ENCODE results near the gene ANKRD28.

- no peak for TF ChIP-seq BHLHE40 (IDR thresholded peaks at IDR 0.05; ENCODE audit: borderline replicate concordance)
- TF ChIP-seq FOXM1 (IDR thresholded peaks at IDR 0.05; ENCODE audit: borderline replicate concordance), result no peak
- TF ChIP-seq SUZ12 (IDR thresholded peaks at IDR 0.05), result no peak
Measured at GRCh38 chr3:15766406-15766805, 31.4 kb downstream of the ANKRD28 start.

Measured in HEK293T (cell line).